ENCODE measurements around the gene SCARB1. TPM values are rescaled to one million over a fixed set of nuclear protein-coding genes. Genes with fewer than 3 reads are reported as not detected.

Gene SCARB1
- polyA plus RNA-seq, 1 experiment = 10.3 TPM

DNA sequence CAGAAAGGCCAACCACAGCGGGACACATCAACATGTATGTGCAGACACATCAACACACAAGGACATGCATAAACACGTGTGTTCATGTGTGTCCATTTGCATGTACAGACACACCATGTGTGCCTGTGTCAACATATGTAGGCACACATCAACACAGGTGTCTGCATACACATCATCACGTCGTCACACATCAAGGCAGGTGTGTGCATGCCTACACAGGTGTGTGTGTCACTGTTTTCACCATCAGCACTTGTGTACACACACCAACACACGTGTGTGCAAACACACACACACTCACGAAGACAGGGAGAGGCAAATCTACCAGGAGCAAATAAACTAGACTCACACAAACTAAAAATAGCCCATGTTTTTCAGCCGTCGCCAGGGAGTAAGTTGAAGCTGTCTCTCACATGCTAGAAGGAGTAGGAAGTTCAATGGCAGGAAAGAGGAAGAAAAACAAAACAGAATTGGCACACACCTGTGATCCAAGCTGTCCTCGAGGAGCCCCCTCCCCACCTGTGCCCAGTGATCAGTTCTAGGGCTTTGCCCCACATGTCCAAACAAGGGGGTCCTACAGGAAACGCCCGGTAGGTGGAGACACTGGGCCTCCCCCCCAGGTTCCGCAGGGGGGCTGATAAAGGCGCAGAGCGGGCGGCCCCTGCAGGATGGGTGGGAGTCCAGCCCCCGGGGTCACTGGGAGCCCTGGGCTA lies 7.4 kb downstream of the SCARB1 start:
- CTCF ChIA-PET = interaction anchor here (1.0 kb wide), 1 partner anchor 50 kb away, joined by 3 read pairs; no protein-coding TSS in a partner anchor
- TF ChIP-seq, protein P1, sequence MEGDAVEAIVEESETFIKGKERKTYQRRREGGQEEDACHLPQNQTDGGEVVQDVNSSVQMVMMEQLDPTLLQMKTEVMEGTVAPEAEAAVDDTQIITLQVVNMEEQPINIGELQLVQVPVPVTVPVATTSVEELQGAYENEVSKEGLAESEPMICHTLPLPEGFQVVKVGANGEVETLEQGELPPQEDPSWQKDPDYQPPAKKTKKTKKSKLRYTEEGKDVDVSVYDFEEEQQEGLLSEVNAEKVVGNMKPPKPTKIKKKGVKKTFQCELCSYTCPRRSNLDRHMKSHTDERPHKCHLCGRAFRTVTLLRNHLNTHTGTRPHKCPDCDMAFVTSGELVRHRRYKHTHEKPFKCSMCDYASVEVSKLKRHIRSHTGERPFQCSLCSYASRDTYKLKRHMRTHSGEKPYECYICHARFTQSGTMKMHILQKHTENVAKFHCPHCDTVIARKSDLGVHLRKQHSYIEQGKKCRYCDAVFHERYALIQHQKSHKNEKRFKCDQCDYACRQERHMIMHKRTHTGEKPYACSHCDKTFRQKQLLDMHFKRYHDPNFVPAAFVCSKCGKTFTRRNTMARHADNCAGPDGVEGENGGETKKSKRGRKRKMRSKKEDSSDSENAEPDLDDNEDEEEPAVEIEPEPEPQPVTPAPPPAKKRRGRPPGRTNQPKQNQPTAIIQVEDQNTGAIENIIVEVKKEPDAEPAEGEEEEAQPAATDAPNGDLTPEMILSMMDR (IDR thresholded peaks at IDR 0.05; ENCODE audit: low read depth, low read length) = peak; percentile 11; the same call in 1 of the 2 replicates
- H3K27me3 ChIP-seq (ENCODE audit: control insufficient read depth, insufficient read depth, low read length) = no peaks in the 10 kb centered on the region
- DNase-seq (ENCODE audit: low read depth, low spot score) = no peak
- H3K4me3 ChIP-seq (ENCODE audit: low read depth, low read length) = no peak overlapping the region
- H3K27ac ChIP-seq (ENCODE audit: low read depth, low read length) = no peak overlapping the region
- no peaks in the 10 kb centered on the region for H3K9me3 ChIP-seq (ENCODE audit: control insufficient read depth, insufficient read depth, low read length)
- POLR2A ChIA-PET = no interaction called here

DNA sequence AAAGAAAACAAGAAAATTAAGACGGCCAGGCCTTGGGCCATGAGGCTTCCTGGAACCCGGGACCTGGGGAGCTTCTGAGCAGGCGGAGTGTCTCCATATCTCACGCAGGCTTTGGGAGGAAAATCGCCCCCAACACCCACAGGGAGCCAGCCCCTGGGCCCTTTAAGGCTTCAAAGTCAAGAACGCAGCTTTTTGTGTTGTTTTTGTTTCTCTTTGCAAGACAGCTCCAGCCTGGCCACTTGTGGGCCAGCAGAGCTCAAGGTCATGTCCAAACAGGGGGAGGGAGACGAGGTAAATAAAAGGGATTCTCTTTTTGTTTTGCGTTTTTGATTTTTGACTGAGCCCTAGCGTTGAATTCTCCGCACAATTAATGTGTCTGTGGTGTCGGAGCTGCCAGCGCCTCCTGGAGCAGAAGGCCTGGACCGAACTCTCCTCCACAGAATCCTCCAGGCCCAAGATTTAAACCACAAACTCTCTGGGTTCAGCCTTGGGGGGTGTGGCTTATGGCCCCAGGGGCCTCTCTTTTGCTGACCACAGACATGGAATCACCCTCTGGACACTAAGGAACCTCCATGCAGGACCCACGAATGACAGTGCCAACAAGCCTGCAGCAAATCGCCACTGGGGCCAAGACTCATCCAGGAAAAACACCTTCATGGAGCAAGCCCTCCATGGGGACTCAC lies 8.2 kb downstream of the SCARB1 start:
- Histone ChIP-seq H3K27me3 (ENCODE audit: control insufficient read depth, insufficient read depth, low read length) (no peaks in the 10 kb centered on the region), H3K9me3 (ENCODE audit: control insufficient read depth, insufficient read depth, low read length) (0 out of 2 replicates have a peak, but pooled peaks cover 3% of the 10 kb centered on the region), H3K4me3 (ENCODE audit: low read depth, low read length) (no peak overlapping the region), H3K27ac (ENCODE audit: low read depth, low read length) (no peak overlapping the region)
- TF ChIP-seq, protein P1 (IDR thresholded peaks at IDR 0.05; ENCODE audit: low read depth, low read length) = no peak
- ChIA-PET POLR2A (no interaction called here), CTCF (no interaction called here)
- no peak for DNase-seq (ENCODE audit: low read depth, low spot score)

DNA sequence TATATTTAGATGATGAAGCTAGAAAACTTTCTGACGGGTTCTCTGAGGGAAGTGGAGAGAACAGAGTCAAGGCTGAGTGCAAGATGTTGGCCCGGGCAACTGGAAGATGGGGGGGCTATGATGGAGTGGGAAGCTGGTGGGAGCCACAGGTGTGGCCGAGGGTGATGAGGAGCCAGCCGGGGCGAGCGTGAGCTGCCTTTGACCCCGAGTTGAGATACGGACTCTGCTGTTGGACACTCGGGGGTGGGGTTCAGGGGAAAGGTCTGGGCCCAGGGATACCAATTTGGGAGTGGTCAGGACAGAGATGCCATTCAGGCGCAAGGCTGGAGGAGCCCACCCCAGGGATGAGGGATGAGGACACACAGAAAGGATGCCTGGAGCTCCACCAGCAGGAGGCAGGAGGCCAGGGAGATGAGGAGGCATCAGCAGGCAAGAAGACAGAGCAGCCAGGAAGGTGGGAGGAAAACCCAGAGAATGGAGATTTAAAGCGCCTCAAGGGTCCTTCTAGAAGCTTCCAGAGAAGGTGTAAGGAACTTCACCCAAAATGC lies 9.0 kb downstream of the SCARB1 start:
- no peak overlapping the region for H3K4me3 ChIP-seq (ENCODE audit: low read depth, low read length)
- H3K27me3 ChIP-seq (ENCODE audit: control insufficient read depth, insufficient read depth, low read length) = no peaks in the 10 kb centered on the region
- DNase-seq (ENCODE audit: low read depth, low spot score) = no peak
- CTCF ChIA-PET = interaction anchor here (0.7 kb wide), 1 partner anchor 50 kb away, joined by 3 read pairs; no protein-coding TSS in a partner anchor
- H3K27ac ChIP-seq (ENCODE audit: low read depth, low read length) = no peak overlapping the region
- 0 out of 2 replicates have a peak, but pooled peaks cover 3% of the 10 kb centered on the region for H3K9me3 ChIP-seq (ENCODE audit: control insufficient read depth, insufficient read depth, low read length)
- TF ChIP-seq, protein P1 (IDR thresholded peaks at IDR 0.05; ENCODE audit: low read depth, low read length) = no peak
- POLR2A ChIA-PET = no interaction called here

DNA sequence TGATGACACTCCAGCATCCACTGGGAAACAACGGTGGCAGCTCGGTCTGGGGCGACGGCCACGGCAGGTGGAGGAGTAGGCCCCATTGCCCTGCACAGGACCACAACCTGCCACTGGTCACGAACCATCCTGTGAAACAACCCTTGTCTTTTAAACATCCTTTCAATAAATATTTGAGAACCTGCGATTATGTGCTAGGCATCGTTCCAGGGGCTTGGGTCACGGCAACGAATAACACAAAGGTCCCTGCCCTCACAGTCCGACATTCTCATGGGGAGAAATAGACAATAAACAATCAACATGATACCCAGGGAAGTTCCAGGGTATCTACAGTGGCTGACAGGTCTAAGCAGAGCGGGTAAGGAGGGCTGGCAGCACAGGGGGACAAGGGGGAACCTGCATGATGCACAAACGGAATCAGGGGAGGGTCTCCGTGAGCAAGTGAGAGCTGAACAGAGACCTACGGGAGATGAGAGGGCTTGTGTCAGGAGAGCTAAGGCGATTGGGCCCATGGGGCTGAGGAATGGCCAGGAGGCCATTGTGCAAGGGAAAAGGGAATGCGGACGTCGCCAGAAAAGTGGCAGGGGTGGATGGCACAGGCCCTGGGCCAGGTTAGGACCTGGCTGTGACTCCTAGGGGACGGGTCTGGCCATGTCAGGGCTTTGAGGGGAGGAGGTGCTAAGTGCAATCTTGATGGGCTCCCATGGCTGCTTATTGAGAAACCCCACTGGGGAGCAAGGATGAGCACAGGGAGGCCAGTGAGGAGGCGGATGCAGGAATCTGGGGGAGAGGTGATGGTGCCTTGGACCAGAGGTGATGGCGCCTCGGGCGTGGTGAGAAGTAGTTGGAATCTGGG lies 9.7 kb downstream of the SCARB1 start:
- Histone ChIP-seq H3K4me3 (ENCODE audit: low read depth, low read length) (no peak overlapping the region), H3K27ac (ENCODE audit: low read depth, low read length) (no peak overlapping the region), H3K27me3 (ENCODE audit: control insufficient read depth, insufficient read depth, low read length) (no peaks in the 10 kb centered on the region), H3K9me3 (ENCODE audit: control insufficient read depth, insufficient read depth, low read length) (0 out of 2 replicates have a peak, but pooled peaks cover 3% of the 10 kb centered on the region)
- ChIA-PET POLR2A (interaction anchor here (0.6 kb wide), 1 partner anchor 79 kb away, joined by 9 read pairs; no protein-coding TSS in a partner anchor), CTCF (interaction anchor here (0.7 to 1.4 kb wide), 2 partner anchors 50 to 53 kb away, joined by 3 to 4 read pairs; no protein-coding TSS in a partner anchor)
- no peak for DNase-seq (ENCODE audit: low read depth, low spot score)
- TF ChIP-seq, protein P1 (IDR thresholded peaks at IDR 0.05; ENCODE audit: low read depth, low read length) = no peak

Measured in AG04450 (cell line).